ENCODE data around the gene LGI2. TPM values are rescaled to one million over a fixed set of nuclear protein-coding genes. Genes with fewer than 3 reads are reported as not detected.

LGI2 gene
- total RNA-seq, 1 donor from 2014 or later, result 1.6 TPM

GRCh38 chr4:24952667-24953066 is 78.1 kb downstream of the LGI2 start:
- Histone ChIP-seq H3K4me1 (ENCODE audit: control insufficient read depth in 3 of 3, insufficient read depth in 3 of 3, low read length in 3 of 3) (no peaks in the 10 kb centered on the region), H3K27ac (ENCODE audit: low read depth, low read length) (no peak overlapping the region), H3K9me3 (ENCODE audit: control insufficient read depth in 3 of 3, low read length in 3 of 3) (no peaks in the 10 kb centered on the region), H3K27me3 (ENCODE audit: control insufficient read depth in 3 of 3, insufficient read depth in 3 of 3, low read length in 3 of 3) (no peaks in the 10 kb centered on the region), H3K4me3 (ENCODE audit: low read length in 3 of 3) (no peak overlapping the region), H3K36me3 (ENCODE audit: control insufficient read depth in 3 of 3, insufficient read depth in 3 of 3, low read length in 3 of 3) (no peaks in the 10 kb centered on the region), H3K9ac (ENCODE audit: low read depth in 1 of 3, low read length in 3 of 3) (no peak overlapping the region)

GRCh38 chr4:24949970-24950369 is 80.8 kb downstream of the LGI2 start:
- H3K4me3 ChIP-seq (ENCODE audit: low read length in 3 of 3), result no peak overlapping the region
- H3K4me1 ChIP-seq (ENCODE audit: control insufficient read depth in 3 of 3, insufficient read depth in 3 of 3, low read length in 3 of 3), result no peaks in the 10 kb centered on the region
- H3K9ac ChIP-seq (ENCODE audit: low read depth in 1 of 3, low read length in 3 of 3), result no peak overlapping the region
- no peaks in the 10 kb centered on the region for H3K36me3 ChIP-seq (ENCODE audit: control insufficient read depth in 3 of 3, insufficient read depth in 3 of 3, low read length in 3 of 3)
- H3K27me3 ChIP-seq (ENCODE audit: control insufficient read depth in 3 of 3, insufficient read depth in 3 of 3, low read length in 3 of 3), result no peaks in the 10 kb centered on the region
- no peaks in the 10 kb centered on the region for H3K9me3 ChIP-seq (ENCODE audit: control insufficient read depth in 3 of 3, low read length in 3 of 3)
- no peak overlapping the region for H3K27ac ChIP-seq (ENCODE audit: low read depth, low read length)

Other genes starting within 250 kb of the LGI2 start
- gene SOD3, start 235.4 kb downstream of the LGI2 start, total RNA-seq, result 13.6 TPM
- gene CCDC149, start 117.9 kb downstream of the LGI2 start, total RNA-seq, result 5.7 TPM
- 8.9 TPM for gene SEPSECS, start 129.5 kb upstream of the LGI2 start, total RNA-seq
- gene PI4K2B, start 203.1 kb upstream of the LGI2 start, total RNA-seq, result 7.3 TPM

All from skeletal muscle tissue (tissue), 4 donors.